Measurements from ENCODE around the gene LGALS7.

Gene LGALS7

DNA sequence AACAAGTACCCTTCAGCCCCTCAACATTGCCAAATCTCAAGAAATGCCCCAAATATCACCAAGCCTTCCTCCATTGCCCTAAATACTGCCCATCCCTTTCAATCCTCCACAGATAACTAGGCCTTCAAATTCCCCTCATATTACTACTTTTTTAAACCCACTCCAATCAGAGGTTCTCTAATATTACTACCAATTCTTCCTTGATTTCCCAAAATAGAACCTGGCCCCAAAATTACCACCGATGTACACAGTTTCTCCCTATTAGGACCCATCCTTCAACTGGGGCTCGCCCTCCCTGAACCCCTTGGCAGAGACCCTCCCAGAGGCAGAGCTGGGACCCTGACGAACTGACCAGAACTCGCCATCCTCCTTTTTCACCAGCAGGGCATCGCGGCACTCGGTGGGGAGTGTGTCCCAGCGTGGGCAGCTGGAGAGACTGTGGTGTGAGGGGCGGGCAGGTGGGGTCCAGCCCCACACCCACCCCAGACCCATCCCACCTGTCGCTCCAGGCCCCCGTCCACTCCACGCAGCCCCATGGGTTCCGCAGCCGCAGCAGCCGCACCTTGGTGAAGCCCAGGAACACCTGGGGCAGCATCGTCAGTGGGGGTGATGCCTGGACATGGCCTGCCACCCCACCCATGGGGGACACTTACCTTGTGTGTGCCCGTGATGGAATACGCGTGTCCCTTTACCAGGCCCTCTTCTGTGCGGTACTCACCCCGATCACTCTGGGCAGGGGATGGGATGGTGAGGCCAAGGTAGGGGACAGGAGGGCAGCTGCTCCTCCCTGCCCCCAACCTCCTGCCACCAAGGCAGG is 35.2 kb downstream of the LGALS7 start:
- DNase-seq: no peak

GRCh38 chr19:38737281-38737865 is 35.9 kb downstream of the LGALS7 start:
- DNase-seq: no peak

DNA sequence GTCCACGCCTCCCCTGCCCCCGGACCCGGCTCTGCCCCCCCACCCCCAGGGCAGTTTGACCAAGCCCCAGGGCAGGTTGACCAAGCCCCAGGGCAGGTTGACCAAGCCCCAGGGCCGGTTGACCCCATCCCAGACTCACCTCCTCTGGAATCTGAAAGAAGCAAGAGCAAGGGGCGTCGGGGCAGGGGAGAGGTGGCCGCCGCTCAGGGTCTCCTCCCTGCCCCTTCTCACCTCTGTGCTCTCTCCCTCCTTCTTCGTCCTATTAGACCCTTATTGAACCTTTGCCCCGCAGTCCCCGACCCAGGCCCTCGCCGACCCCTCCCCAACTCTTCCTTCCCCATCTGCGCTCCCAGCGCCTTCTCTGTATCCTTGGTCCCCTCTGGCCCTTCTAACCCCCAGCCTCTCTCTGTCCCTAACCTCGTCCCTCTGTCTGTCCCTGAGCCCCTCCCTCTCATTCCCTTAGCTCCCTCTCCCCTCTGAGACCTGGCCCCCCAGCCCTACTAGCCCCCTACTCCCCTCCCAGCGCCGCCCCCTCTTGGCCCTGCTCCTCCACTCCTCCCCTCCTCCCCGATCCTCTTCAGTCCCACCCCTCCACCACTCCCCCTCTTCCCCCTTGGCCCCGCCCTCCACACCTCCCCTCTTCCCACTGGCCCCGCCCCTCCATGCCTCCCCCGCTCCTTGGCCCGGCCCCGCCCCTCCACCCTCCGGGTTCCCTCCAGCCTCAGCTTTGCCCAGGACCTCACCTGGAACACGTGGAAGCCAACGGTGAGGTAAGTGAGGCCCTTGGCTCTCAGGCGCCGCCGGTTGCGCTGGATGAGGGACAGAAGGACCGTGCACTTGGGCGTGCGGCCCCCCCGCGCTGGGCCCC is 36.7 kb downstream of the LGALS7 start:
- DNase-seq: peak; percentile 34

DNA sequence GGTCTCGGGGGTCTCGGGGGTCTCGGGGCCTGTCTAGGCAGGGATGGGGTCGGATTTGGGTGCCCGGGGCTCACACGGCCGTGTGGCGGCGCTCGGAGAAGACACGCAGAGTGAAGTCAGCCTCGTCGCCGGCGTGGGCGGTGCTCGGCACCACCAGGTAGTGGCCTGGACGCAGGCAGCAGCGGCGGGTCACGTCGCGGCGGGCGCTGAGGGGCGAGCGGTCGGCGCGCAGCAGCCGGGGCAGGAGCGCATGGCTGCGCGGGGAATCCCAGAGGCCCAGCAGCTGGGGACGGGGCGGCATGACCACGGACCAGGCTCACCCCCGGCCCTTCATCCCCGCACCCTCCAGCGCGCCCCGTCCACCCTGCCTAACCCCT is 37.3 kb downstream of the LGALS7 start:
- DNase-seq: peak; percentile 24

- DNase-seq: peak; percentile 10
Observed at GRCh38 chr19:38735257-38735686, 38.0 kb downstream of the LGALS7 start.

DNA sequence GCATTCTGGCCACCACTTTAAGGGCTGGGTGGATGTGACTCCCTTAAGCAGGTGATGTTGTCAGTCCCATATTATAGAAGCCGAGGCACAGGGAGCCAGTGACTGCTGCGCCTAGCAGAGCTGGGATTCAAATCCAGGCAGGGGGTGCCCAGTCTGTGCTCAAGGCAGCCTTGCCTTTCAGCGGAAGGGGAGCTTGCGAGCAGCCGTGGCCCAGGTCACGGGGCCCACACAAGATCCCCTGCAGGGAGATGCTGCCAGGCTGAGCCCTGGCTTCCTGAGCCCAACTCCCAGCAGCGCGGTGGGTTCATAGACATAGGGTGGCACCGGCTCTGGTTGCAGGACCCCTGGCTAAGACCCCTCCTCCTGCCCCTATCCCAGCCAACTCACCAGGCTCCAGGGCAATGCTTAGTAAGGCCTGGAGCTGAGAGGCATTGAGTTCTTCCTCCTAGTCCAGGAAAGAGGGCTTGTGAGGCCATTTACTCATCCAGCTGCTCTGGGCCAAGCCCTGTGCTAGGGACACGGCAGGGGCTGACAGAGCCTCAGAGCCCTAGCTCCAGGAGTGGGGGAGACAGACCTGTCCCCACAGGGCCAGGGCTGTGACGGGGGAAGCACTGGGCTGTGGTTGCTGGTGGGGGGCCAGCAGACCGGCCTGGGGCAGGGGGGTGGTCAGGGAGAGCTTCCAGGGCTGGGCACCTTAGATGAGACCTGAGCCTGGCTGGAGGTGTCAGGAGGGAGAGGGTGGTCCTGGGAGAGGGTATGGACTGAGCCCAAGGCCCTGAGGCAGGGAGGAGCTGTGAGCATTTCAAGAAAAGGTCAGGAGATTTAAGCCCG is 38.7 kb downstream of the LGALS7 start:
- DNase-seq: no peak

DNA sequence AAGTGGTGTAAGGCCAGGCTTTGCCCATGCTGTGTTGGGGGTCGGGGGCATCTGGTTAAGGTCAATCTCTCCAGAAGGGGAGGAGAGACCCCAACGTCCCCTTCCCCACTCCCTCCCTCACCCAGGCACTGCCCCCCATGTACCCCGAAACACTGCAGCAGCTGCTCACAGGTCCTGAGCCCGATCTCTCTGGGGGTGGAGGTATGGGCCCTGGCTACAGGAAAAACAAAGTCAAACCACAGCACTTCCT is 39.2 kb downstream of the LGALS7 start:
- no peak for DNase-seq

DNA sequence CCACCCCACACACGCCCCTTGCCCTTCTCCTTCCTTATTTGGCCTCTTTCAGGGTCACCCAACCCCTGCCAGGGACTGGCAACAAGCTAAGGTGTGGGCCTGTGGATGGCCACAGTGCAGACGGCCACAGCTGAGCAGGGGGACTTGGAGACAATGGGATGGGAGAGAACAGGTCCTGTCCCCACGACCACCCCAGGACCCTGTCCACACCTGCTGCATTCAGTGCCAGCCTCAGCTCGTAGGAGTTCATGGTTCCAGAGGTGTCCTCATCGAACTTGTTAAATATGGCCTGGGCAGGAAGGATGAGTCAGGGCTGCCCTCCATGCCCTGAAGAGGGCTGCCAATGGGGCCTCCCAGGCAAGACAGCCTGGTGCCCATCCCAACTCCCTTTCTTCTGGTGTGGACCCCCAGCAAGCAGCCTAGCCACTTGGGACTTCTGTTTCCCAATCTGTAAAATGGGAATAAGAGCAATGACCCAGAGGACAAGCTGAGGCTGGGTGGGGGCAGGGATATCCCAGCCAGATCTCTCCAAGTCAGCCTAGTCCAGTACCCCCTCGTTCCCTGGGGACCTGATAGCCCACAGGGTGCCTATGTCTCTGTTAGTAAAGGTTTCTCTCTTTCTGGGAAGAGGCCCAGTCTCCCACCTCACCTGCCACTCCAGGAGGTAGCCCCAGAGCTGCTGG is 39.7 kb downstream of the LGALS7 start:
- DNase-seq: no peak

DNA sequence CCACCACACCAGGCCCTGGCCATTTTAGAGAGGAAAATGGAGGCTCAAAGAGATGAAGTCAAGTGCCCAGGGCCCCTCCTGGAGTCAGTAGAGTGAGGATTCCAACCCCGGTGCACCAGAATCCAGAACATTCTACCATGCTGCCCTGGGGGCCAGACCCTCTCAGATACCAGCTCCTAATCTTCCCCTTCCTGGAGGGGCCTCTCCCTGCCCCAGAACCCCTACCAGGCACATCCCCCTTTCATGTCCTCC is 40.1 kb downstream of the LGALS7 start:
- DNase-seq: no peak

DNA sequence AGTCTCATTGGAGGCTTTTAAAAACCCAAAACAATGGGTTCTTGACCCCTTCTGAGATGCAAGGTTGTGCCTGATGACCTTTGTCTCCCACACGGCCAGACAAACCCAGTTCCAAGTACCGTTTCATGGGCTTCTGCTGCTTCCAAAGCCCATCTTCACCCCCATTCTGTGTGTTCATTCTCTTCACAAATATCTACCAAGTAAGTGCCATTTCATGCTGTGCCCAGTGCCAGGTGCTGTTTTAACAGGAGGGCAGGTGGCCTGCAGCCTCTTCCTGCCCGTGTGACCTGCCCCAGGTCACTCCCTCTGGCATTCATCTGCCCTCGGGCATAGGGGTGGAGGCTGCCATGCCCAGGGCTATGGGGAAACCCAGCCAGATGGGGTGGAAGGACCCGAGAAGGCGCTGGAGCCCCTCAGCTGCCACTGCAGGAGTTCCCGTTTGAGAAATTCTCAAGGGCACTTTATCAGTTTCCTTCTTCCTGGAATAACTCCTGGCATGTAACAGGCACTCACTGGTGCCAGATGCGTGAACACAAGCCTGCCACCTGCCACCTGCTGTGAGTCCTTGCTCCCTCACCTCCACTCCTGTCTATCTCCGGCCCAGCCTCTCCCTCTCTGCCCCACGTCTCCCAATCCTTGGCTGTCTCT is 41.5 kb downstream of the LGALS7 start:
- no peak for DNase-seq

DNA sequence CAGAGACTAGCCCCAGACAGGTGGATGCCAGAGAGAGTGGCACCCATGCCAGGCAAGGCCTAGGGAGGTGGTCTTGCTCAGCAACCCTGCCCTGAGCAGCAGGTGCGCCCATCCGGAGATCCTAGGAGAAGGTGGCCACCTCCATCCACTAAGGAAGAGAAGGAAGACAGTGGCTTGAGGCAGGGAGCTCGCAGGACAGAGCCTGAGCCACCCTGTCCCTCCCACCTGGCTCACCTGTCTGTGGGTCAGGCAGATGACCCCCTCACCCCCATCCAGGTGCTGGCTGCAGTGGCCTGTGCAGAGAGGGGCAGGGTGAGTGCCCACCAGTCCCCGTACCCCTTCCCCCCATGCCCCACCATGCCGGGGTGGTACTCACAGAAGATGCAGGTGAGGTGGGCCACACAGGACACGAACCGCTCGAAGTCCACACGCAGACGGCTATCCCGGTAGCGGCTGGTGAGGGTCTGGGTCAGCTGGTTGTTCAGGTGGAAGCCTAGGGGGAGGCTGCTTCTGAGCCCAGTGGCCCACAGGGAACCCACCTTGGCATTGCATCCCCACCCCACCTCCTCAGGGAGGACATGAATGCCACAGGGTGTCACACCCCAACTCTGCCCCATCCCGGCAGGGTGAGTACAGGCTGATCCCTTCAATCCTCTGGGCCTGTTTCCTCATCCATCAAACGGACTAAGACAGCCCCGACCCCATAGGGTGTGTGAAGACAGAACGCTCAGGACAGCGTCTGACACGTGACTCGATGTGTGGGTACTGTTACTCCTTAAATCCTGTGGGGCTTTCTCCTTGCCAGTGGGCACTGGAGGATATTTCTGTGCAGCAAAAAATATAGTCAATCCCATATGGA is 42.4 kb downstream of the LGALS7 start:
- no peak for DNase-seq

DNA sequence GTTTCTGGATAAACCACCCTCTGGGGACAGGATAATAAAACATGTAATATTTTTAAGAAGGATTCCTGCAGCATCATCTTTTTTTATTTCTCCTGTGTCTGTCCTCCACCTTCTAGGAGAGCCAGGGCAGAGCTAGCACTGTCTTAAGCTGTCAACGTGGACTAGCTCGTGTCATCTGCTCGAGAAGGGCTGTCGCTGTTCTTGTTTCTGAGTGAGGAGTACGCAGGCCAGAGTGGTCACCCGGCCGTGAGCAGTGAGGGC is 42.9 kb downstream of the LGALS7 start:
- DNase-seq: no peak

- DNase-seq: peak; percentile 3
Observed at GRCh38 chr19:38729653-38730469, 43.5 kb downstream of the LGALS7 start.

DNA sequence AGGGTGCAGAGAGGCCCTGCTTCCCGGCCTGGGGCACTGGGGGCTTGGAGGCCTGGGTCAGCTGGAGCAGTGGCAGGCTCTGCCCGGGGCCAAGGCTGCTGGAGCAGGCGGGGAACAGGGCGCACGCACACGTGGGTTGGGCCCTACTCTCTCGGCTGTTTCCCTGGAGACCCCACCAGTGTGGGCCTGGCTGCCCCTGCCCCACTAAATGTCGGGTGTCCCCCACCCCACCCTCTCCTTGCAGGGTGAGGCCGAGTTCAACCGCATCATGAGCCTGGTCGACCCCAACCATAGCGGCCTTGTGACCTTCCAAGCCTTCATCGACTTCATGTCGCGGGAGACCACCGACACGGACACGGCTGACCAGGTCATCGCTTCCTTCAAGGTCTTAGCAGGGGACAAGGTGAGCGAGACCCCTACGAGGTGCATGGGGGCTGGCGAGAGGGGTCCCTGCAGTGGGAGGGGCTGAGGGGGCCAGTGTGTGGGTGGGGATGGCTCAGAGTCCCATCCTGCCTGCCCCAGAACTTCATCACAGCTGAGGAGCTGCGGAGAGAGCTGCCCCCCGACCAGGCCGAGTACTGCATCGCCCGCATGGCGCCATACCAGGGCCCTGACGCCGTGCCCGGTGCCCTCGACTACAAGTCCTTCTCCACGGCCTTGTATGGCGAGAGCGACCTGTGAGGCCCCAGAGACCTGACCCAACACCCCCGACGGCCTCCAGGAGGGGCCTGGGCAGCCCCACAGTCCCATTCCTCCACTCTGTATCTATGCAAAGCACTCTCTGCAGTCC is 44.4 kb downstream of the LGALS7 start:
- DNase-seq: no peak

GRCh38 chr19:38727868-38728660 is 45.3 kb downstream of the LGALS7 start:
- DNase-seq: no peak

DNA sequence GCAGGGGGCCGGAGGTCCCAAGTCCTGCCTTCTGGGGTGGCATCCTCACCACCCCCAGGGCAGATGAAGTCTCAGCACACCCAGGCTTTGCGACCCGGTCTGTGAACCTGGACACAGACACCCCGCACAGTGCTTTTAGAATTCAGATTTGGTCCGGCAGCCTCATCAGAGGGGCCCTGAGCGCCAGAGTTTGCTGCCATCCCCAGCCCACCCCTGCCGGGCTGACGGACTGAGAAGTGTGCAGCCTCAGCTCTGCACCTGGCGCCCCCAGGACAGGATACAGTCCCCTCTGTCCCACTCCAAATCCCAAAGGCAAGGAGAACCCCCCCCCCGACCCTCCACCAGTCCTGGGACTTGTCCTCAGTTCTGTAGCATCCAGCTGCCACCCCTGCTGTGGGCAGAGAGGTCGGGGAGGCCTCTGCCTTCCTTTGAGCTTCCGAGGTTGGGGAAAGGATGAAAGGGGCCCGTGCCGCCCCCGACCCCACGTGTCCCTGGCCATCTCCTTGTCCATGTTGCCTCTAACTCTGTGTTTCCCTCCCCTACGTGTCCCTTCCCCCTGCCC is 45.9 kb downstream of the LGALS7 start:
- DNase-seq: no peak

GRCh38 chr19:38726761-38727301 is 46.5 kb downstream of the LGALS7 start:
- no peak for DNase-seq

DNA sequence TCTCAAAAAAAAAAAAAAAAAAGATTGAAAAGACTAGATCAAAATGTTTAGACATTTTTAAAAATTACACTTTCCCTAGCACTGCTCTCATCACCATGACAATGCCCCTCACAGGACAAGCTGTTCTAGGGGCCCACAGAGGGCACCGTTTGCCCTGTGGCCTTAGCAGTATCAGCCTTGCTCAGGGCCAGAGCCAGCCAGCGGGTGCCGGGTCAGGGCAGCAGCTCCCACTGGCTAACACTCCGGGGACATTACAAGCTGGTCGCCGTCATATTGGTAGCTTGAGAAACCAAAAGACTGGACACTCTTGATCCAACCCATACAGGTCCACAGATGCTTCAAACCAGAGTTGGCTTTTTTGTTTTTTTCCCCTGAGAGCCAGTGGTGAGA is 47.0 kb downstream of the LGALS7 start:
- no peak for DNase-seq
